Caco-2 (cell line): ENCODE data around the gene SP3. TPM values are rescaled to one million over a fixed set of nuclear protein-coding genes. Genes with fewer than 3 reads are reported as not detected.

Experiments
- BruUV-seq: library from RNA; stranded (reverse); fragments of 400-500 nt; replicated peaks from 2 replicates; lab custom pipeline; 2021; lab: Mats Ljungman, UMichigan
- CTCF ChIA-PET: fragments of 300-600 bp; sonication (Branson Sonifier 250); formaldehyde crosslinking; loops from one replicate; lab custom pipeline; 2022; ENCODE audit warnings: antibody characterized with exemption; lab: Charles Lee
- POLR2A ChIA-PET: fragments of 300-600 bp; sonication (Branson Sonifier 250); formaldehyde crosslinking; loops from one replicate; lab custom pipeline; 2022; ENCODE audit warnings: antibody characterized with exemption; lab: Charles Lee
- DNase-seq, 2 experiments: peaks; one replicate each; pipeline versions ENCODE4 v3.0.0 to v3.0.0-alpha.2; 2020 to 2022
- H3K27me3 ChIP-seq: replicated peaks from 2 replicates; pipeline ENCODE4 v1.6.0; 2011; ENCODE audit warnings: low read length; ENCODE audit not compliant: control insufficient read depth, insufficient read depth
- H3K36me3 ChIP-seq: 2 replicates; pipeline ENCODE4 v1.5.1; 2011; ENCODE audit warnings: low read length; ENCODE audit not compliant: control insufficient read depth, insufficient read depth
- H3K4me1 ChIP-seq: fragments of 250-450 bp; sonication (Bioruptor Pico); 2 replicates; pipeline ENCODE4 v1.5.1; 2020; ENCODE audit warnings: mild to moderate bottlenecking
- H3K4me3 ChIP-seq: 2 replicates; pipeline ENCODE4 v1.5.1; 2011; ENCODE audit warnings: low read depth, mild to moderate bottlenecking, control low read depth, low read length
- H3K9me3 ChIP-seq: fragments of 250-450 bp; sonication (Bioruptor Pico); 2 replicates; pipeline ENCODE4 v1.5.1; 2020; ENCODE audit warnings: mild to moderate bottlenecking, moderate library complexity
- H3K27ac Mint-ChIP-seq: one replicate; pipeline ENCODE4 v1.8.0; 2022; ENCODE audit warnings: mixed read lengths; ENCODE audit not compliant: unreplicated experiment
- H3K27me3 Mint-ChIP-seq: one replicate; pipeline ENCODE4 v1.8.0; 2022; ENCODE audit warnings: mixed read lengths; ENCODE audit not compliant: insufficient read depth, unreplicated experiment
- H3K36me3 Mint-ChIP-seq: one replicate; pipeline ENCODE4 v1.8.0; 2022; ENCODE audit warnings: mild to moderate bottlenecking, mixed read lengths; ENCODE audit not compliant: insufficient read depth, unreplicated experiment
- H3K4me1 Mint-ChIP-seq: one replicate; pipeline ENCODE4 v1.8.0; 2022; ENCODE audit warnings: low read depth, mixed read lengths; ENCODE audit not compliant: unreplicated experiment
- H3K4me3 Mint-ChIP-seq: one replicate; pipeline ENCODE4 v1.8.0; 2022; ENCODE audit warnings: mild to moderate bottlenecking, moderate library complexity, mixed read lengths; ENCODE audit not compliant: unreplicated experiment
- H3K9me3 Mint-ChIP-seq: one replicate; pipeline ENCODE4 v1.8.0; 2022; ENCODE audit warnings: mixed read lengths; ENCODE audit not compliant: unreplicated experiment
- CTCF ChIP-seq, 2 experiments: fragments of 200-600 bp in 1 of 2; IDR thresholded peaks; 1 replicate in 1 of 2; 2 replicates in 1 of 2; pipeline versions ENCODE4 v1.5.1 to v1.8.0; 2011 to 2022; ENCODE audit warnings: antibody characterized with exemption in 1 of 2, control low read depth in 1 of 2, inconsistent platforms in 1 of 2, low read depth in 1 of 2, low read length in 1 of 2, mild to moderate bottlenecking in 1 of 2, moderate library complexity in 1 of 2; ENCODE audit not compliant: insufficient read depth in 1 of 2, severe bottlenecking in 1 of 2, unreplicated experiment in 1 of 2
- intact Hi-C: fragments of 100-400 bp; cut with micrococcal nuclease; formaldehyde crosslinking; loops from one replicate; pipeline ENCODE4 v1.10.0; 2022; ENCODE audit not compliant: unreplicated experiment
- total RNA-seq: library from RNA; stranded (reverse); gene quantifications from 2 replicates; pipeline ENCODE4 v1.2.3, GENCODE V29; 2022

The SP3 gene
- total RNA-seq, 1 experiment from 2014 or later: 111 TPM

GRCh38 chr2:173881461-173881860 lies 83.7 kb downstream of the SP3 start:
- no peak for DNase-seq
- no peaks in the 10 kb centered on the region for H3K9me3 ChIP-seq
- Mint-ChIP-seq H3K36me3 (peaks cover 9% of the 10 kb centered on the region), H3K4me1 (peaks cover 6% of the 10 kb centered on the region), H3K9me3 (no peaks in the 10 kb centered on the region), H3K27ac (no peak overlapping the region), H3K4me3 (no peak overlapping the region), H3K27me3 (no peaks in the 10 kb centered on the region)
- intact Hi-C loops: loop anchor here (5.0 kb wide), 1 partner anchor 196 kb away; no protein-coding TSS in a partner anchor
- H3K4me3 ChIP-seq: no peak overlapping the region
- POLR2A ChIA-PET: no interaction called here
- no peaks in the 10 kb centered on the region for H3K27me3 ChIP-seq
- CTCF ChIA-PET: no interaction called here
- H3K36me3 ChIP-seq: no peaks in the 10 kb centered on the region
- TF ChIP-seq CTCF (IDR thresholded peaks at IDR 0.05; ENCODE audit: insufficient read depth in 1 of 2, low read depth in 1 of 2, low read length in 1 of 2, severe bottlenecking in 1 of 2, unreplicated experiment in 1 of 2): no peak
- BruUV-seq: no TSS peak
- no peaks in the 10 kb centered on the region for H3K4me1 ChIP-seq

- CTCF ChIA-PET: no interaction called here
- intact Hi-C loops: loop anchor here (5.0 kb wide), 1 partner anchor 197 kb away; no protein-coding TSS in a partner anchor
- no peak for TF ChIP-seq CTCF (IDR thresholded peaks at IDR 0.05; ENCODE audit: insufficient read depth in 1 of 2, low read depth in 1 of 2, low read length in 1 of 2, severe bottlenecking in 1 of 2, unreplicated experiment in 1 of 2)
- H3K27ac Mint-ChIP-seq: no peak overlapping the region
- peaks cover 9% of the 10 kb centered on the region for H3K36me3 Mint-ChIP-seq
- H3K4me3 ChIP-seq: no peak overlapping the region
- peaks cover 7% of the 10 kb centered on the region for H3K4me1 Mint-ChIP-seq
- H3K36me3 ChIP-seq: no peaks in the 10 kb centered on the region
- no TSS peak for BruUV-seq
- H3K9me3 ChIP-seq: no peaks in the 10 kb centered on the region
- H3K4me3 Mint-ChIP-seq: no peak overlapping the region
- no peaks in the 10 kb centered on the region for H3K27me3 Mint-ChIP-seq
- H3K9me3 Mint-ChIP-seq: no peaks in the 10 kb centered on the region
- no peaks in the 10 kb centered on the region for H3K4me1 ChIP-seq
- DNase-seq: no peak
- POLR2A ChIA-PET: no interaction called here
- no peaks in the 10 kb centered on the region for H3K27me3 ChIP-seq
Observed at GRCh38 chr2:173880561-173880960, 84.6 kb downstream of the SP3 start.

- Mint-ChIP-seq H3K4me3 (no peak overlapping the region), H3K36me3 (no peaks in the 10 kb centered on the region), H3K9me3 (no peaks in the 10 kb centered on the region), H3K27me3 (no peaks in the 10 kb centered on the region), H3K27ac (no peak overlapping the region), H3K4me1 (peaks cover 18% of the 10 kb centered on the region)
- Histone ChIP-seq H3K4me3 (no peak overlapping the region), H3K4me1 (peaks cover 19% of the 10 kb centered on the region), H3K9me3 (no peaks in the 10 kb centered on the region), H3K36me3 (no peaks in the 10 kb centered on the region), H3K27me3 (no peaks in the 10 kb centered on the region)
- CTCF ChIA-PET: interaction anchor here (1.5 kb wide), 1 partner anchor 17 kb away, joined by 4 read pairs; no protein-coding TSS in a partner anchor
- no peak for TF ChIP-seq CTCF (IDR thresholded peaks at IDR 0.05; ENCODE audit: insufficient read depth in 1 of 2, low read depth in 1 of 2, low read length in 1 of 2, severe bottlenecking in 1 of 2, unreplicated experiment in 1 of 2)
- DNase-seq: no peak
- intact Hi-C loops: no loop called here
- no TSS peak for BruUV-seq
- POLR2A ChIA-PET: no interaction called here
Observed at GRCh38 chr2:173876833-173877413, 88.2 kb downstream of the SP3 start.
